SK-N-SH (cell line): Measurements from ENCODE around the gene CIDEC. TPM values are rescaled to one million over a fixed set of nuclear protein-coding genes. Genes with fewer than 3 reads are reported as not detected.

ENCODE experiments used
- CTCF ChIA-PET: fragments of 300-600, 350-600 bp; formaldehyde crosslinking; extraction: SDS; loops from one replicate; lab custom pipeline; 2021; lab: Yijun Ruan, JAX
- POLR2A ChIA-PET: fragments of 350-600 bp; sonication (Branson Sonifier 250); formaldehyde crosslinking; extraction: SDS; loops from one replicate; lab custom pipeline; 2020; ENCODE audit warnings: antibody characterized with exemption, inconsistent platforms; lab: Yijun Ruan, JAX
- DNase-seq: peaks from one replicate; pipeline ENCODE4 v3.0.0; 2012
- H2AFZ ChIP-seq: fragments of 200-600 bp; sonication (generic); 2 replicates; pipeline ENCODE4 v1.8.1; 2016; ENCODE audit warnings: antibody characterized with exemption, mild to moderate bottlenecking, low read depth
- H3F3A ChIP-seq: fragments of 200-600 bp; sonication (generic); replicated peaks from 2 replicates; pipeline ENCODE3; 2016; ENCODE audit warnings: antibody characterized with exemption, mild to moderate bottlenecking; ENCODE audit not compliant: insufficient read depth
- H3K27ac ChIP-seq, 2 experiments: fragments of 200-500 bp in 1 of 2; fragments of 200-600 bp in 1 of 2; sonication (Bioruptor generic) in 1 of 2; sonication (generic), shearing (Covaris generic) in 1 of 2; 2 replicates each; pipeline versions ENCODE4 v1.5.1 to v1.6.1; 2014 to 2016; ENCODE audit warnings: low read depth in 2 of 2, inconsistent platforms in 1 of 2, low read length in 1 of 2, mild to moderate bottlenecking in 1 of 2, mixed read lengths in 1 of 2
- H3K27me3 ChIP-seq: fragments of 200-600 bp; sonication (generic), shearing (Covaris generic); 2 replicates; pipeline ENCODE4 v1.6.1; 2016; ENCODE audit warnings: mixed run types; ENCODE audit not compliant: insufficient read depth
- H3K36me3 ChIP-seq, 2 experiments: fragments of 200-500 bp in 1 of 2; fragments of 200-600 bp in 1 of 2; sonication (Bioruptor generic) in 1 of 2; sonication (generic) in 1 of 2; replicated peaks in 1 of 2; 2 replicates each; pipeline versions ENCODE3 to v1.5.1; 2014 to 2016; ENCODE audit warnings: low read length in 1 of 2, mild to moderate bottlenecking in 1 of 2; ENCODE audit not compliant: insufficient read depth in 2 of 2, control insufficient read depth in 1 of 2
- H3K4me1 ChIP-seq, 2 experiments: fragments of 200-500 bp in 1 of 2; fragments of 200-600 bp in 1 of 2; sonication (Bioruptor generic) in 1 of 2; sonication (generic), shearing (Covaris generic) in 1 of 2; 2 replicates each; pipeline versions ENCODE4 v1.5.1 to v1.6.1; 2014 to 2016; ENCODE audit warnings: low read depth in 1 of 2, low read length in 1 of 2, mixed run types in 1 of 2; ENCODE audit not compliant: insufficient read depth in 2 of 2, control insufficient read depth in 1 of 2
- H3K4me2 ChIP-seq: fragments of 200-600 bp; sonication (generic), shearing (Covaris generic); 2 replicates; pipeline ENCODE4 v1.6.1; 2017; ENCODE audit warnings: mixed run types
- H3K4me3 ChIP-seq, 2 experiments: fragments of 200-500 bp in 1 of 2; fragments of 200-600 bp in 1 of 2; sonication (Bioruptor generic) in 1 of 2; sonication (generic), shearing (Covaris generic) in 1 of 2; 2 replicates each; pipeline versions ENCODE4 v1.5.1 to v1.8.1; 2014 to 2016; ENCODE audit warnings: low read depth in 2 of 2, inconsistent platforms in 1 of 2, low read length in 1 of 2, mild to moderate bottlenecking in 1 of 2, mixed read lengths in 1 of 2, moderate library complexity in 1 of 2
- H3K79me2 ChIP-seq: fragments of 200-600 bp; sonication (generic); 2 replicates; pipeline ENCODE4 v1.8.1; 2017; ENCODE audit warnings: mild to moderate bottlenecking; ENCODE audit not compliant: insufficient read depth
- H3K9ac ChIP-seq: fragments of 200-600 bp; sonication (generic); 2 replicates; pipeline ENCODE4 v1.6.1; 2017; ENCODE audit warnings: mixed run types
- H3K9me2 ChIP-seq: fragments of 200-600 bp; sonication (generic); 2 replicates; pipeline ENCODE4 v1.6.1; 2017; ENCODE audit warnings: mixed run types
- H3K9me3 ChIP-seq: fragments of 200-600 bp; sonication (generic); 2 replicates; pipeline ENCODE4 v1.6.1; 2017; ENCODE audit warnings: mixed run types, mild to moderate bottlenecking, moderate library complexity
- H4K20me1 ChIP-seq: fragments of 200-600 bp; sonication (generic); 2 replicates; pipeline ENCODE4 v1.6.1; 2017; ENCODE audit warnings: mild to moderate bottlenecking, mixed run types; ENCODE audit not compliant: insufficient read depth
- ELF1 ChIP-seq: IDR thresholded peaks from 2 replicates; pipeline ENCODE4 v1.4.0; 2012
- EP300 ChIP-seq, 2 experiments: IDR thresholded peaks; 2 replicates each; pipeline versions ENCODE4 v1.4.0 to v1.6.1; 2012; ENCODE audit warnings: borderline replicate concordance in 1 of 2, low read depth in 1 of 2, low read length in 1 of 2
- MXI1 ChIP-seq: IDR thresholded peaks from 2 replicates; pipeline ENCODE4 v1.6.1; 2012; ENCODE audit warnings: mild to moderate bottlenecking, low read depth, low read length, improper control_type of control experiment
- RAD21 ChIP-seq: IDR thresholded peaks from 2 replicates; pipeline ENCODE4 v1.6.1; 2012; ENCODE audit warnings: mild to moderate bottlenecking, low read length
- REST ChIP-seq: IDR thresholded peaks from 2 replicates; pipeline ENCODE4 v1.6.1; 2012; ENCODE audit warnings: mild to moderate bottlenecking, low read depth, low read length, moderate library complexity
- SMC3 ChIP-seq: IDR thresholded peaks from 2 replicates; pipeline ENCODE4 v1.6.1; 2012; ENCODE audit warnings: low read depth, low read length, improper control_type of control experiment
- TCF12 ChIP-seq: IDR thresholded peaks from 2 replicates; pipeline ENCODE4 v1.4.0; 2012
- TEAD4 ChIP-seq: IDR thresholded peaks from 2 replicates; pipeline ENCODE4 v1.4.0; 2012; ENCODE audit warnings: mild to moderate bottlenecking, borderline replicate concordance; ENCODE audit not compliant: insufficient read depth
- WGBS: methylation state at CpG from one replicate; pipeline ENCODE4 v1.1.6; 2017; ENCODE audit warnings: low lambda C conversion rate; 5-methylcytosine and 5-hydroxymethylcytosine counted together
- polyA plus RNA-seq, 3 experiments: library from polyadenylated mRNA; depleted of rRNA; stranded (reverse); fragments of >200 nt; gene quantifications; 2 replicates each; pipeline ENCODE4 v1.2.3, GENCODE V29; 2012

CIDEC gene
- polyA plus RNA-seq, 1 of the 3 experiments (the other 2 are of a cell fraction), result not detected

GRCh38 chr3:9913601-9914000, 33.5 kb upstream of the CIDEC start:
- H3K36me3 ChIP-seq, result no peaks in the 10 kb centered on the region
- TF ChIP-seq EP300 (IDR thresholded peaks at IDR 0.05; ENCODE audit: borderline replicate concordance in 1 of 2, low read depth in 1 of 2, low read length in 1 of 2) (no peak), TEAD4 (no peak), REST (no peak), SMC3 (no peak), MXI1 (no peak)
- H3K27me3 ChIP-seq, result no peaks in the 10 kb centered on the region
- 85% methylated on average over 5 of the region's 5 CpGs for WGBS
- H3K4me3 ChIP-seq, result no peak overlapping the region
- peaks cover 6% of the 10 kb centered on the region for H3F3A ChIP-seq
- H3K9me3 ChIP-seq, result no peaks in the 10 kb centered on the region
- H3K9me2 ChIP-seq, result no peaks in the 10 kb centered on the region
- peaks cover 6 to 44% of the 10 kb centered on the region in 2 experiments; a peak in 3 of 4 replicates for H3K4me1 ChIP-seq
- no peak overlapping the region for H2AFZ ChIP-seq
- H4K20me1 ChIP-seq, result no peaks in the 10 kb centered on the region
- peak overlapping the region in 1 of 2 experiments; percentile 65; a peak in 2 of 4 replicates for H3K27ac ChIP-seq
- no peaks in the 10 kb centered on the region for H3K79me2 ChIP-seq
- no peak overlapping the region for H3K9ac ChIP-seq
- peak; percentile 39 for DNase-seq
- ChIA-PET POLR2A (interaction anchor here (0.9 to 1.6 kb wide), 2 partner anchors 23 to 65 kb away, joined by 3 to 6 read pairs; partner anchors contain the start of gene JAGN1), CTCF (interaction anchor here (1.1 to 3.9 kb wide), 3 partner anchors 18 to 65 kb away, joined by 4 to 33 read pairs (median 8); partner anchors contain the start of gene CRELD1)
- no peak overlapping the region for H3K4me2 ChIP-seq

GRCh38 chr3:9912294-9912935, 32.4 kb upstream of the CIDEC start:
- no peak overlapping the region for H3K27ac ChIP-seq
- H3K27me3 ChIP-seq, result no peaks in the 10 kb centered on the region
- TF ChIP-seq RAD21, result no peak
- no peak for TF ChIP-seq ELF1
- TF ChIP-seq TCF12, result peak; percentile 21; the same call in 1 of the 2 replicates
- H3F3A ChIP-seq, result peaks cover 6% of the 10 kb centered on the region
- no peaks in the 10 kb centered on the region for H3K36me3 ChIP-seq
- DNase-seq, result no peak
- H3K4me2 ChIP-seq, result no peak overlapping the region
- no peaks in the 10 kb centered on the region for H3K79me2 ChIP-seq
- H3K9me2 ChIP-seq, result no peaks in the 10 kb centered on the region
- no peaks in the 10 kb centered on the region for H3K9me3 ChIP-seq
- ChIA-PET POLR2A (interaction anchor here (0.6 kb wide), 1 partner anchor 10 kb away, joined by 4 read pairs; no protein-coding TSS in a partner anchor), CTCF (interaction anchor here (3.9 kb wide), 1 partner anchor 19 kb away, joined by 33 read pairs; the partner anchor contains the start of gene CRELD1)
- no peak overlapping the region for H3K4me3 ChIP-seq
- H3K4me1 ChIP-seq, result peaks cover 6 to 40% of the 10 kb centered on the region in 2 experiments; a peak in 3 of 4 replicates
- no peak overlapping the region for H3K9ac ChIP-seq
- 75% methylated on average over 7 of the region's 7 CpGs for WGBS
- no peaks in the 10 kb centered on the region for H4K20me1 ChIP-seq
- no peak overlapping the region for H2AFZ ChIP-seq
